Mucosa of stomach (tissue), 1 donor: Measurements from ENCODE around the gene CDC42SE2.
"Not testable (repeated sequence)": the region's sequence is repeated elsewhere in the genome, so short reads cannot be mapped to it uniquely, and the experiment has no call there.

Source experiments
- H3K27me3 ChIP-seq: one replicate; pipeline ENCODE4 v1.7.0; 2013; ENCODE audit warnings: mild to moderate bottlenecking, low read length; ENCODE audit not compliant: control insufficient read depth, insufficient read depth
- H3K36me3 ChIP-seq: one replicate; pipeline ENCODE4 v1.7.0; 2013; ENCODE audit warnings: low read length; ENCODE audit not compliant: control insufficient read depth, insufficient read depth
- H3K4me1 ChIP-seq: one replicate; pipeline ENCODE4 v1.7.0; 2013; ENCODE audit warnings: mild to moderate bottlenecking, low read length; ENCODE audit not compliant: control insufficient read depth, insufficient read depth
- H3K4me3 ChIP-seq: one replicate; pipeline ENCODE4 v1.7.0; 2013; ENCODE audit warnings: low read length
- H3K9ac ChIP-seq: one replicate; pipeline ENCODE4 v1.7.0; 2013; ENCODE audit warnings: mild to moderate bottlenecking, low read length, moderate library complexity
- H3K9me3 ChIP-seq: one replicate; pipeline ENCODE4 v1.7.0; 2013; ENCODE audit warnings: mild to moderate bottlenecking, low read length, moderate library complexity; ENCODE audit not compliant: control insufficient read depth
- donor health status: Pancreatic carcinoma.

The CDC42SE2 gene

DNA sequence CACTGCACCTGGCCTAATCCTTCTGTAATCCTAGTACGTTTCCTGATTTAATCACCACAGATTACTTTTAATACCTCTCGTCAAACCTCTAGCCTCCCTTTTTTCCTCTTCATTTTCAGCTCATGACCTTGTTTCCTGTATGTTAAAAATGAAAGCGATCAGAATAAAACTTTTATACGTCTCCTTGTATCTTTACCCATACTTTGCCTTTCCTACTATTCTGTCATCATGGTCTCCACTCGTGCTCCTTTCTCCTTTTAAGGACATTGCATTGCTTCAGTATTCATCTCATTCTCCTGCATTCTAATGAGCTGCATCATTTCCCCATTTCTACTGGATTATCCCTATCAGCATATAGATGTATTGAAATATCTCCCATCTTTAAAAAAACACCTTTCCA is 8.5 kb downstream of the CDC42SE2 start:
- H3K4me3 ChIP-seq, result no peak overlapping the region
- no peaks in the 10 kb centered on the region for H3K36me3 ChIP-seq
- H3K9me3 ChIP-seq, result no peaks in the 10 kb centered on the region
- peaks cover 5% of the 10 kb centered on the region for H3K4me1 ChIP-seq
- no peak overlapping the region for H3K9ac ChIP-seq
- no peaks in the 10 kb centered on the region for H3K27me3 ChIP-seq

DNA sequence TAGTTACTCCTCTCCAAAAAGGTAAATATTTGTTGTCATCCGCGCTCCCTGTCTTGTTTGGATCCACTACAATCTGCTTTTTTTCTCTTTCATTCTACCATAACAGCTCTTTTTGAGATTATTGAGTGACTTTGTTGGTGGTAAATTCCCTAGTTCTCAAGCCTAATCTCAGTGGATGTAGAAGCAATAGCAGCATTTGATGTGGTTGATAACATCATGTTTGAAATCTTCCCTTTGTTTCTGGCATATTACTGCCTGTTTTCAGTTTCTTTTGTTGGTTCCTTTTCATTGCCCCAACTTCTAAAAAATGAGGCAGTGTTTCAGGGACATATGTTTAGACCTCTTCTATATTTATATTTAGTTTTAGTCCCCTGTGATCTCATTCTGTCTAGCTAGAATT is 8.9 kb downstream of the CDC42SE2 start:
- Histone ChIP-seq H3K4me1 (peaks cover 5% of the 10 kb centered on the region), H3K27me3 (no peaks in the 10 kb centered on the region), H3K4me3 (no peak overlapping the region), H3K9me3 (no peaks in the 10 kb centered on the region), H3K9ac (no peak overlapping the region), H3K36me3 (no peaks in the 10 kb centered on the region)

DNA sequence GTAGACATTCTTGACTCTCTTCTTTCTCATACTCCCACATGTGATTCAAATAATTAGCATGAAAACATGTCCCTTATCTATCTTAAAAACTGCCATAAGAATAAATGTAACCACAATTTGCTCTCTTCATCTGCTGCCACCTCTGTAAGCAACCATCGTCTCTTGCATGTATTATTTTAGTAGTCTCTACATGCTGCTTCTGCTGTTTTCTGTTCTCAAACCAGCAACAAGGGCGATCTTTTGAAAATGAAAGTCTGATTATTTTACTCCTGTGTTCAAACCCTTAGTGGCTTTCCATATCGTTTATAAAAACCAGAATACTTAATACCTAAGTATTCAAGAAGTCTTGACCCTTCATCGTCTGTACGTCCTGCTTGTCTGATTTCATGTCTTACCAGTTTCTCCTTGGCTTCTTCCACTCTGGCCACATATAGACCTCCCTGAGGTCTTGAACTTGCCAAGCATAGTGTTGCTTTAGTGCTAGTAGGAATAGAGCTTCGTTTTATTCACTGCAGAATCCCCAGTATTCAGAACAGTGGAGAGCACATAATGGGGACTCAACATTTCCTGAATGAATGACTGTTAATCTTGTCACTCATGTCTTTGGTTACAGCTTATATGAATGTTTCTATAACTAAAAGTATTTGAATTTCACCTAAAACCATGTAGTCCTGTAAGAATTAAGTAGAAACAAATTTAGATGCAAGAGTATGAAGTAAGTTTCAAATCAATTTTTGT is 10.6 kb downstream of the CDC42SE2 start:
- Histone ChIP-seq H3K4me3 (no peak overlapping the region), H3K36me3 (no peaks in the 10 kb centered on the region), H3K27me3 (no peaks in the 10 kb centered on the region), H3K9me3 (no peaks in the 10 kb centered on the region), H3K9ac (no peak overlapping the region), H3K4me1 (peaks cover 1% of the 10 kb centered on the region)

DNA sequence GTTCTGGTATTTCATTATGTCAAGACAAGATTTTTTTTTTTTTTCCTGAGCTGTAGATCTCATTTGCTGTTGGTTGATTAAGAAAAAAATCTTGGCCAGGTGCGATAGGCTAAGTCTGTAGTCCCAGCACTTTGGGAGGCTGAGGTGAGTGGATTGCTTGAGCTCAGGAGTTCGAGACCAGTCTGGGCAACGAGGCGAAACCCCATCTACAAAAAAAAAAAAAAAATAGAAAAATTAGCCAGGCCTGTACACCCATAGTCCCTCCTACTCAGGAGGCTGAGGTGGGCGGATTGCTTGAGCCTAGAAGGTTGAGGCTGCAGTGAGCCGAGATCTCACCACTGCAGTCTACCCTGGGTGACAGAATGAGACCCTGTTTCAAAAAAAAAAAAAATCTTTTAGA is 12.2 kb downstream of the CDC42SE2 start:
- Histone ChIP-seq H3K9me3 (no peaks in the 10 kb centered on the region), H3K4me3 (no peak overlapping the region), H3K4me1 (peaks cover 7% of the 10 kb centered on the region), H3K9ac (no peak overlapping the region), H3K27me3 (no peaks in the 10 kb centered on the region), H3K36me3 (no peaks in the 10 kb centered on the region)

DNA sequence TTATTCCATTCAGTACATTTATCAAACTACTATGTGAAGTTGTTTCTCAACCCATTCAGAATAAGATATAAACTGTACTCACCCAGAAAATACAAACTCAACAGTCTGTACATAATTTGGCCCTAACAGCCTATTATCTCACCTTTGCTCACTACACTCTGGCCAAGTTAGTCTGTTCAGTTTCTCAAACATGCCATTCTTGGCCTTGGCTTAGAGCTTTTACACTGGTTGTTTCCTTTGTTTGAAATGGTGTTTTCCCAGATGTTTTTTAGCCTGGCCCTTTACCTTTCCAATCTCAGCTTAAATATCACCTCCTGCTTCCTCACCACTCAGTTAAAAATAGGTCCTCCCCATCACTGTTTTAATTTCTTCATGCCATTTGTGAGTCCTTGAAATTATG is 13.6 kb downstream of the CDC42SE2 start:
- Histone ChIP-seq H3K9me3 (no peaks in the 10 kb centered on the region), H3K27me3 (no peaks in the 10 kb centered on the region), H3K9ac (no peak overlapping the region), H3K4me1 (peaks cover 12% of the 10 kb centered on the region), H3K36me3 (no peaks in the 10 kb centered on the region), H3K4me3 (no peak overlapping the region)

DNA sequence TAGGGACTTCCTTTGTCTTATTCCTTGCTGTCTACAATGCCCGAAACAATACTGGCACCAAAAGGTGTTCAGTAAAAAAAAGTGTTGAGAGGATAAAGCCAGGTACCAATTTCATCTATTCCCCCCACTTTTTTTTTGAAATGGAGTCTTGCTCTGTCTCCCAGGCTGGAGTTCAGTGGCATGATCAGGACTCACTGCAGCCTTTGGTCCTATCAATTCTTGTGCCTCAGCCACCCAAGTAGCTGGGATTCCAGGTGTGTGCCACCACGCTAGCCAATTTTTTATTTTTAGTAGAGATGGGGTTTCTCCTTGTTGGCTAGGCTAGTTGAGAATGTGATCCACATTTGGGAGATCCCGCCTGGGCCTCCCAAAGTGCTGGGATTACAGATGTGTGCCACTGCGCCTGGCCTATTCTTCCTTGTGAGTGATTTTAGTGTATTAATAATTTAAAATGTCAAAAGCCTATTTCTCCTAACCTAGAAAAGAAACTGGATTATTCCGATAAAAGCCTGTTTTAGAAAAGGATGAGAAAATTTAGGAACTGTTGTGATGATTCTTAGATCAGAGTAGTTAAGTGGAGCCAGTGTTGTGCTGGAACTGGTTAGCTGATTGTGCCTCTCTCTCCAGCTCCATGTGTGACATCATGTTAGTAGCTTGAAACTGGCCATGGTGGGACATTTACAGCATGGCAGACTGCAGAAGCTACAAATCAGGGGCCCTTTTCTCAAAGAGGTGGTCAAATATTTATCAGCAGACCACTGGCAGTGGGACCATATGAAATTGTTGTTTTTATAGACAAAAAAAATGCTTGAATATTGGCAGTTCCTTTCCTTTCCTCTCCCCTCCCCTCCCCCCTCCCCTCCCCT is 14.3 kb downstream of the CDC42SE2 start:
- Histone ChIP-seq H3K9ac (no peak overlapping the region), H3K4me1 (peaks cover 16% of the 10 kb centered on the region), H3K36me3 (no peaks in the 10 kb centered on the region), H3K27me3 (no peaks in the 10 kb centered on the region), H3K9me3 (no peaks in the 10 kb centered on the region), H3K4me3 (no peak overlapping the region)

DNA sequence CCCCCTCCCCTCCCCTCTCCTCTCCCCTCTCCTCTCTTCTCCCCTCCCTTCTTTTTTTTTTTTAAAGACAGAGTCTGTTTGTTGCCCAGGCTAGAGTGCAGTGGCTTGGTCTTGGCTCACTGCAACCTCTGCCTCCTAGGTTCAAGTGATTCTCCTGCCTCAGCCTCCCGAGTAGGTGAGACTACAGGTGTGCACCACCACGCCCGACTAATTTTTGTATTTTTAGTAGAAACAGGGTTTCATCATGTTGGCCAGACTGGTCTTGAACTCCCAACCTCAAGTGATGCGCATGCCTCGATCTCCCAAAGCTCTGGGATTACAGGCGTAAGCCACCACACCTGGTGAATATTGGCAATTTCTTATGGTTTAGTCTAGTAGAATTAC is 14.9 kb downstream of the CDC42SE2 start:
- not testable (repeated sequence) for H3K9me3 ChIP-seq, H3K36me3 ChIP-seq, H3K4me3 ChIP-seq, H3K9ac ChIP-seq, H3K27me3 ChIP-seq
- peaks cover 22% of the 10 kb centered on the region for H3K4me1 ChIP-seq

DNA sequence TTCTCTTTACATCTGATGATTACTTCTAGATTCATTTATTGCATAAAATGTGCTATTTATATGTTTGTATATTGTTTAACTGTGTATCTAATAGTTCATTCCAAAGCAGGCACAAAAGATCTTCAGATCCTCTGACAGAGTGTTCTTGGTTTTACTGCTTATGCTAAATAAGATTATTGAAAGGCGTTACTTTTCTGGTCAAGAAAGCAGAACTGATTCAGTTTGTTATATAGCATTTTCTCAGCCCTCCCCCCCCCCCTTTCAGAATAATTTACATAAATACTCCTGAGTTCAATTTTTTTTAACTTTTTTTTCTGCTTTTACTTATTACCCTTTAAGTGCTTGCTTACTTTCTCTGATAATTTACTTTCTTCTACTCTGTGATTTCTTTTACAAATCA is 15.4 kb downstream of the CDC42SE2 start:
- Histone ChIP-seq H3K9ac (no peak overlapping the region), H3K9me3 (no peaks in the 10 kb centered on the region), H3K36me3 (no peaks in the 10 kb centered on the region), H3K4me1 (peaks cover 24% of the 10 kb centered on the region), H3K4me3 (no peak overlapping the region), H3K27me3 (no peaks in the 10 kb centered on the region)

DNA sequence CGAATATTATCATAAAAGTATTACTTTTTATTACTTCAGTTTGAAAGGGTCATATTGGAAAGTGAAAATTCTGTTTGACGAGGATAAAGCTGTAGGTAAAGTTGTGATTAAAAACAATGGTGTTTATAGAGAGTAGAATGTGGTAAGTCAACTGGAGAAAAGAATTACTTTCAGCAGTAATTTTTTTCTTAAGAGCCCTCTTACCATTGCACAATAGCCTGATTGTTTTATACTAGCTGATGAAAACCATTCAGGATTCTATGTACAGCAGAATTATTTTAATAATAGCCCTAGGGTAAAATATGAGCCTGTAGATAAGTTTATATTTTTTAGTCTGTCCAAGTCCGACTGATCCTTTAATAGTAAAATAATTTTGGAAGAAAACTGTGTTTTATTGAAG is 16.6 kb downstream of the CDC42SE2 start:
- no peaks in the 10 kb centered on the region for H3K9me3 ChIP-seq
- H3K36me3 ChIP-seq, result no peaks in the 10 kb centered on the region
- no peak overlapping the region for H3K9ac ChIP-seq
- peaks cover 24% of the 10 kb centered on the region for H3K4me1 ChIP-seq
- H3K27me3 ChIP-seq, result no peaks in the 10 kb centered on the region
- H3K4me3 ChIP-seq, result no peak overlapping the region

DNA sequence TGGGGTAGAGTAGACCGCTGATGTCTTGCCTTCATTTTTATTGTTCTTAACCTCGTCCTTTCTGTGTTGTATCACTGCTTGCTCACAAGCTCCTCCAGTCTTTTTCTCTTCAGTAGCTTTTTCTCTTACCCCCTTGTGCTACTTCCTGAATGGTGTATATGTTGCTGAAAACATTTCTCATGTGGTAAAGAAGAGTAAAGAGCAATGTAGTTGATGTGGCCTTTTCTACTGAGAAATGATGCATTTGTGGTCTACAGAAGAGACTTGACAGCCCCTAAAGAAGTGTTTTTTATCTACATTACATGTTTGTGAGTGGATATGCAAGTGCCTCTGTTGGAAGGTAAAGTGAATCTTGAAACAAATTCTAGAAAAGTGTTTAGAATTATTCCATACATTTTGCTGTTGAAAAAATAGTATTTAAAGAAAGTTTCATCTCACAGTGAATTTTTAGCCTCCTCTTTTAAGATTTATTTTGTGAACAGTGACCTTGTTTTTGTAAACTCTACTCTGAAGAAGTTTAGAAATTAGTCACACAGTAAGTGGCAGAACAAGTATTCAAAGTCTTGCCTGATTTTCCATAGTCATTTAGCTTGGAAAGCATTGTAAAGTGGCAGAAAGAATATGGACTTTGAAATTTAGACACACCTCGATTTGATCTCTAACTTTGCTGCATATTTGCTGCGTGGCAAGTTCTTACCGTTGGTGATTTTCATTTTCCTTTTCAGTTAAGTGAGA is 17.4 kb downstream of the CDC42SE2 start:
- H3K27me3 ChIP-seq, result no peaks in the 10 kb centered on the region
- peak overlapping the region; percentile 72 for H3K9ac ChIP-seq
- no peaks in the 10 kb centered on the region for H3K9me3 ChIP-seq
- H3K4me1 ChIP-seq, result peaks cover 24% of the 10 kb centered on the region
- H3K4me3 ChIP-seq, result no peak overlapping the region
- no peaks in the 10 kb centered on the region for H3K36me3 ChIP-seq

DNA sequence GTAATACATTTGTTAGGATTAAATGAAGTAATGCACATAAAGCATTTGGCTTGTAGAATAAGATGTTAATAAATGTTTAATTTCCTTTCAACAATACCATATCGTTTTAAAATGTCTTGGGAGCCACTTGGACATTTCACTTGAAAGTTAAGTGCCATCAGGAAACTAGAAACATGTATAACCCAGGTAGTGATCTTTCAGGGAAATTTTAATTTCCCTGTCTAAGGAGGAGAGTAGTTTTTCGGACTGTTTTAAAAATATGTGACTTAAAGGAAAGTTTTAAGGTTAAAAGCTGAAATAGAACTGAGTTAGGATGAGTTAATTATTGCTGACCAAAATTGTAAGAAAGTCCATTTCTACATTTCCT is 18.0 kb downstream of the CDC42SE2 start:
- H3K9me3 ChIP-seq, result no peaks in the 10 kb centered on the region
- no peaks in the 10 kb centered on the region for H3K36me3 ChIP-seq
- no peak overlapping the region for H3K4me3 ChIP-seq
- no peaks in the 10 kb centered on the region for H3K27me3 ChIP-seq
- H3K4me1 ChIP-seq, result peaks cover 24% of the 10 kb centered on the region
- peak overlapping the region; percentile 72 for H3K9ac ChIP-seq

DNA sequence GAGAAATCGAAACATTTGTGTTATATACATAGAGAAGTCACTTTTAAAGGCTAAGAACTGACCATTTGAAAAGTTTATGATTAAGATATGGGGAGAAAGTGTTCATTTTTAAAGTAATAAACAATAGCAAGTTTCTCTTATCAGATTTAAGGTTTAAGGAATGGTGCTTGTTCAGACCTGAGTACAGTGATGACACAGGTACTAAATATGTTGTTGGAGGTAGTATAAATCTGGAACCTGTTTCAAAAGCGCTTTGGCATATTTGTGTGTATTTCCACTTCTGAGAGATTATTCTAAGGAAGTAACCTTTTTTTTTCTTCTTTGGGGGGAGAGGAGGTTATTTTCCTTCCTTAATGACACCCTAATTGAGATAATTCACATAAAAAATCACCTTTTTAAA is 18.4 kb downstream of the CDC42SE2 start:
- no peaks in the 10 kb centered on the region for H3K9me3 ChIP-seq
- H3K9ac ChIP-seq, result peak overlapping the region; percentile 72
- no peak overlapping the region for H3K4me3 ChIP-seq
- H3K27me3 ChIP-seq, result no peaks in the 10 kb centered on the region
- H3K36me3 ChIP-seq, result no peaks in the 10 kb centered on the region
- peaks cover 24% of the 10 kb centered on the region for H3K4me1 ChIP-seq
